Activated CD4-positive, alpha-beta T cell treated with anti-CD3 and anti-CD28 coated beads for 1 hour (primary cell): ENCODE measurements around the gene CNTN5.
"Not testable (repeated sequence)": the region's sequence is repeated elsewhere in the genome, so short reads cannot be mapped to it uniquely, and the experiment has no call there.

Experiments used
- DNase-seq: peaks from one replicate; pipeline ENCODE4 v3.0.0-alpha.2; 2020

Gene CNTN5

GRCh38 chr11:100257238-100257803 is 1236.6 kb downstream of the CNTN5 start:
- DNase-seq, result not testable (repeated sequence)

- no peak for DNase-seq
Observed at GRCh38 chr11:100269516-100269915, 1248.8 kb downstream of the CNTN5 start.

- DNase-seq, result no peak
Observed at GRCh38 chr11:100273066-100273815, 1252.5 kb downstream of the CNTN5 start.

GRCh38 chr11:100274466-100274865 is 1253.7 kb downstream of the CNTN5 start:
- not testable (repeated sequence) for DNase-seq

- DNase-seq, result no peak
Observed at GRCh38 chr11:100294748-100295147, 1274.0 kb downstream of the CNTN5 start.

GRCh38 chr11:100296051-100296679 is 1275.4 kb downstream of the CNTN5 start:
- DNase-seq, result no peak

GRCh38 chr11:100297516-100297915 is 1276.8 kb downstream of the CNTN5 start:
- DNase-seq, result no peak

GRCh38 chr11:100302824-100303223 is 1282.1 kb downstream of the CNTN5 start:
- DNase-seq, result no peak

GRCh38 chr11:100303897-100304296 is 1283.1 kb downstream of the CNTN5 start:
- no peak for DNase-seq

GRCh38 chr11:100308202-100308601 is 1287.5 kb downstream of the CNTN5 start:
- DNase-seq, result no peak

- DNase-seq, result no peak
Observed at GRCh38 chr11:100315946-100316345, 1295.2 kb downstream of the CNTN5 start.

GRCh38 chr11:100316952-100317351 is 1296.2 kb downstream of the CNTN5 start:
- DNase-seq, result no peak

GRCh38 chr11:100319691-100320090 is 1298.9 kb downstream of the CNTN5 start:
- no peak for DNase-seq

GRCh38 chr11:100328626-100329340 is 1308.0 kb downstream of the CNTN5 start:
- no peak for DNase-seq

- DNase-seq, result no peak
Observed at GRCh38 chr11:100329352-100329751, 1308.6 kb downstream of the CNTN5 start.

- no peak for DNase-seq
Observed at GRCh38 chr11:100336873-100337272, 1316.1 kb downstream of the CNTN5 start.

- DNase-seq, result no peak
Observed at GRCh38 chr11:100338144-100338840, 1317.5 kb downstream of the CNTN5 start.

- DNase-seq, result no peak
Observed at GRCh38 chr11:100340466-100341319, 1319.9 kb downstream of the CNTN5 start.

GRCh38 chr11:100353083-100353482 is 1332.3 kb downstream of the CNTN5 start:
- no peak for DNase-seq

GRCh38 chr11:100354736-100355135 is 1334.0 kb downstream of the CNTN5 start:
- DNase-seq, result no peak

- DNase-seq, result no peak
Observed at GRCh38 chr11:100356035-100356434, 1335.3 kb downstream of the CNTN5 start.

GRCh38 chr11:100359281-100359680 is 1338.5 kb downstream of the CNTN5 start:
- no peak for DNase-seq
